ENCODE data around the gene SLC25A39. TPM values are rescaled to one million over a fixed set of nuclear protein-coding genes. Genes with fewer than 3 reads are reported as not detected.

Gene SLC25A39
- total and polyA plus RNA-seq, 2 experiments from 2014 or later, result 92.7 to 179 TPM

- Histone ChIP-seq H3K4me1 (ENCODE audit: insufficient read depth) (peaks cover 17% of the 10 kb centered on the region), H3K4me3 (peak overlapping the region; percentile 84), H4K20me1 (ENCODE audit: insufficient read depth, poor library complexity, severe bottlenecking) (no peaks in the 10 kb centered on the region), H3K27me3 (no peaks in the 10 kb centered on the region), H3K9me2 (replicated peaks; ENCODE audit: insufficient read depth) (no peaks in the 10 kb centered on the region), H3K9me3 (ENCODE audit: low read depth) (no peaks in the 10 kb centered on the region), H3K27ac (no peak overlapping the region), H2AFZ (no peak overlapping the region), H3K4me2 (peak overlapping the region; percentile 85), H3K36me3 (replicated peaks; ENCODE audit: insufficient read depth, low read depth) (no peaks in the 10 kb centered on the region), H3K79me2 (peaks cover 12% of the 10 kb centered on the region)
- TF ChIP-seq EZH2 (IDR thresholded peaks at IDR 0.05; ENCODE audit: borderline replicate concordance), result no peak
- no peak for DNase-seq (ENCODE audit: low spot score)
- WGBS (ENCODE audit: low lambda C conversion rate, missing lambda C conversion rate), result 69% methylated on average over 27 of the region's 27 CpGs
These were observed 1.1 kb downstream of the SLC25A39 start for GRCh38 chr17:44323359-44324091.

GRCh38 chr17:44322236-44322895 lies 2.3 kb downstream of the SLC25A39 start:
- DNase-seq (ENCODE audit: low spot score), result no peak
- no peaks in the 10 kb centered on the region for H3K36me3 ChIP-seq (replicated peaks; ENCODE audit: insufficient read depth, low read depth)
- no peak overlapping the region for H2AFZ ChIP-seq
- no peaks in the 10 kb centered on the region for H4K20me1 ChIP-seq (ENCODE audit: insufficient read depth, poor library complexity, severe bottlenecking)
- H3K27me3 ChIP-seq, result peaks cover 8% of the 10 kb centered on the region
- 97% methylated on average over 11 of the region's 11 CpGs for WGBS (ENCODE audit: low lambda C conversion rate, missing lambda C conversion rate)
- H3K79me2 ChIP-seq, result peaks cover 12% of the 10 kb centered on the region
- no peak overlapping the region for H3K4me2 ChIP-seq
- no peak overlapping the region for H3K4me3 ChIP-seq
- TF ChIP-seq EZH2phosphoT487 (IDR thresholded peaks at IDR 0.05; ENCODE audit: low read depth, severe bottlenecking, unreplicated experiment) (no peak), EZH2 (IDR thresholded peaks at IDR 0.05; ENCODE audit: borderline replicate concordance) (no peak)
- TF ChIP-seq, protein P1, sequence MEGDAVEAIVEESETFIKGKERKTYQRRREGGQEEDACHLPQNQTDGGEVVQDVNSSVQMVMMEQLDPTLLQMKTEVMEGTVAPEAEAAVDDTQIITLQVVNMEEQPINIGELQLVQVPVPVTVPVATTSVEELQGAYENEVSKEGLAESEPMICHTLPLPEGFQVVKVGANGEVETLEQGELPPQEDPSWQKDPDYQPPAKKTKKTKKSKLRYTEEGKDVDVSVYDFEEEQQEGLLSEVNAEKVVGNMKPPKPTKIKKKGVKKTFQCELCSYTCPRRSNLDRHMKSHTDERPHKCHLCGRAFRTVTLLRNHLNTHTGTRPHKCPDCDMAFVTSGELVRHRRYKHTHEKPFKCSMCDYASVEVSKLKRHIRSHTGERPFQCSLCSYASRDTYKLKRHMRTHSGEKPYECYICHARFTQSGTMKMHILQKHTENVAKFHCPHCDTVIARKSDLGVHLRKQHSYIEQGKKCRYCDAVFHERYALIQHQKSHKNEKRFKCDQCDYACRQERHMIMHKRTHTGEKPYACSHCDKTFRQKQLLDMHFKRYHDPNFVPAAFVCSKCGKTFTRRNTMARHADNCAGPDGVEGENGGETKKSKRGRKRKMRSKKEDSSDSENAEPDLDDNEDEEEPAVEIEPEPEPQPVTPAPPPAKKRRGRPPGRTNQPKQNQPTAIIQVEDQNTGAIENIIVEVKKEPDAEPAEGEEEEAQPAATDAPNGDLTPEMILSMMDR (IDR thresholded peaks at IDR 0.05; ENCODE audit: poor library complexity), result no peak
- H3K4me1 ChIP-seq (ENCODE audit: insufficient read depth), result peaks cover 17% of the 10 kb centered on the region
- H3K9me2 ChIP-seq (replicated peaks; ENCODE audit: insufficient read depth), result no peaks in the 10 kb centered on the region
- H3K9me3 ChIP-seq (ENCODE audit: low read depth), result no peaks in the 10 kb centered on the region
- no peak overlapping the region for H3K27ac ChIP-seq

DNA sequence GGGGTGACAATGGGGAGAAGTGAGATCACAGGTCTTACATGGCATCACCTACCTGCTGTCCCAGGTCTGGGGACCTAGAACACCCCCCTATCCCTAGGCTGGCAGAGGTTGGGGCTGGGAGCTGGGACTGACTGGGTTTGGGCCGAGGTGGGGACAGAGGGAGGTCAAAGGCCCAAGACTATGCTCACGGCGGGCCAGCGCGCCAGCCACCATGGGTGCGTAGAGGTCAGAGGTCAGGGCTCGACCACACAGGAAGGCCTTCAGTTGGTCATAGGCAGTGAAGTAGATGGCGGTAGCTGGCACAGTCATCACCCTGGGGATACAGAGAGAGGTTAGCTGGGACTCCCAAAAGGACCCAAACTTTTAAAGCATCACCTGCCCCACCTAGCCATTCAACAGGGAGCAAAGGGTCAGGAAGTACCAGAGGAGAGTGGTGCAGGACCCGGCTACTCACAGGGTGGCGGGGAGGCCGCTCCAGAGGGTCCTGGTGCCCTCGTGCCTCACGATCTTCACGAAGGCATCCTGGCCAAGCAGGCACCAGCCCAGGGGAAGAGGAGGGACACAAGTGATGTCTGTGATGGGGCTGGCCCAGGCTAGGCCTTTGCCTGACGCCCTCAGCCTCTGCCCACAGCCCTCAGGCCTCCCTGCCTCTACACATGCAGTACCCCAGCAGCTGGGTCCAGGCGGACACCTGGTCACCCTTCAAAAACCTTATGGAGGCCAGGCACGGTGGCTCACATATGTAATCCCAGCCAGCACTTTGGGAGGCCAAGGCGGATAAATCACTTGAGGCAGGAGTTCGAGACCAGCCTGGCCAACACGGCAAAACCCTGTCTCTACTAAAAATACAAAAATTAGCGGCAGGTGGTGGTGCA lies 3.1 kb downstream of the SLC25A39 start:
- Histone ChIP-seq H3K27ac (no peak overlapping the region), H2AFZ (no peak overlapping the region), H3K79me2 (peaks cover 12% of the 10 kb centered on the region), H3K36me3 (replicated peaks; ENCODE audit: insufficient read depth, low read depth) (no peaks in the 10 kb centered on the region), H3K4me1 (ENCODE audit: insufficient read depth) (peaks cover 17% of the 10 kb centered on the region), H3K9me3 (ENCODE audit: low read depth) (no peaks in the 10 kb centered on the region), H3K4me2 (no peak overlapping the region), H4K20me1 (ENCODE audit: insufficient read depth, poor library complexity, severe bottlenecking) (no peaks in the 10 kb centered on the region), H3K9me2 (replicated peaks; ENCODE audit: insufficient read depth) (no peaks in the 10 kb centered on the region), H3K4me3 (no peak overlapping the region), H3K27me3 (peaks cover 17% of the 10 kb centered on the region)
- 94% methylated on average over 21 of the region's 21 CpGs for WGBS (ENCODE audit: low lambda C conversion rate, missing lambda C conversion rate)
- DNase-seq (ENCODE audit: low spot score), result no peak
- no peak for TF ChIP-seq EZH2 (IDR thresholded peaks at IDR 0.05; ENCODE audit: borderline replicate concordance)

DNA sequence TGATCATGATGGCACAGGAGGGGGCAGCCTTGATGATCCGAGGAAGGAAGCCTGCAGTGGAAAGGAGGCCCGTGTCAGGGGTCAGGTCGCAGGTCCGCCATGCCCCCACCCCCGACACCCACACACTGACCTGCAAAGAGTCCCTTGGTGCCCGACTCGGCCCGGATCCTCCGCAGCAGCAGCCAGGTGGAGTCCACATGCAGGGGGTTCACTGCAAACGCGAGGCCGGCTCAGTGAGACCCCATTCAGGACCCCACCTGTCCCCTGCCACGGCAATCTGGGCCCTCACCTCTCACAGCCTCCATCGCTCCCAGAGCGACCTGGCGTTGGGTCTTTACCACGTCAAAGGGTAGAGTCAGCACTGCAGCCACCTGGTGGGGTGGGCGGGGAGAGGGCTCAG lies 4.6 kb downstream of the SLC25A39 start:
- H3K9me3 ChIP-seq (ENCODE audit: low read depth), result no peaks in the 10 kb centered on the region
- no peaks in the 10 kb centered on the region for H3K36me3 ChIP-seq (replicated peaks; ENCODE audit: insufficient read depth, low read depth)
- H3K4me1 ChIP-seq (ENCODE audit: insufficient read depth), result peaks cover 10% of the 10 kb centered on the region
- H3K9me2 ChIP-seq (replicated peaks; ENCODE audit: insufficient read depth), result no peaks in the 10 kb centered on the region
- no peak for TF ChIP-seq EZH2phosphoT487 (IDR thresholded peaks at IDR 0.05; ENCODE audit: low read depth, severe bottlenecking, unreplicated experiment)
- TF ChIP-seq, protein P1 (IDR thresholded peaks at IDR 0.05; ENCODE audit: poor library complexity), result no peak
- TF ChIP-seq EZH2 (IDR thresholded peaks at IDR 0.05; ENCODE audit: borderline replicate concordance), result no peak
- H3K79me2 ChIP-seq, result peaks cover 12% of the 10 kb centered on the region
- no peak for DNase-seq (ENCODE audit: low spot score)
- H4K20me1 ChIP-seq (ENCODE audit: insufficient read depth, poor library complexity, severe bottlenecking), result no peaks in the 10 kb centered on the region
- H3K27ac ChIP-seq, result no peak overlapping the region
- no peak overlapping the region for H3K4me3 ChIP-seq
- 92% methylated on average over 18 of the region's 18 CpGs for WGBS (ENCODE audit: low lambda C conversion rate, missing lambda C conversion rate)
- no peak overlapping the region for H2AFZ ChIP-seq
- peaks cover 27% of the 10 kb centered on the region for H3K27me3 ChIP-seq
- no peak overlapping the region for H3K4me2 ChIP-seq
